Ishikawa (cell line): ENCODE data around the gene CLNK.

ENCODE experiments used
- CEBPB ChIP-seq: IDR thresholded peaks from 2 replicates; pipeline ENCODE4 v1.6.1; 2012
- CREB1 ChIP-seq: IDR thresholded peaks from 2 replicates; pipeline ENCODE4 v1.6.1; 2012; ENCODE audit warnings: low read depth
- EGR1 ChIP-seq: IDR thresholded peaks from 2 replicates; pipeline ENCODE4 v1.6.1; 2012
- EP300 ChIP-seq: IDR thresholded peaks from 2 replicates; pipeline ENCODE4 v1.6.1; 2012; ENCODE audit warnings: borderline replicate concordance
- FOXM1 ChIP-seq: IDR thresholded peaks from 2 replicates; pipeline ENCODE4 v1.6.1; 2012; ENCODE audit warnings: low read depth, borderline replicate concordance
- NFIC ChIP-seq: IDR thresholded peaks from 2 replicates; pipeline ENCODE4 v1.6.1; 2012
- RAD21 ChIP-seq: IDR thresholded peaks from 2 replicates; pipeline ENCODE4 v1.6.1; 2012; ENCODE audit warnings: low read depth
- TAF1 ChIP-seq: IDR thresholded peaks from 2 replicates; pipeline ENCODE4 v1.6.1; 2012; ENCODE audit warnings: low read depth, mild to moderate bottlenecking
- TCF12 ChIP-seq: IDR thresholded peaks from 2 replicates; pipeline ENCODE4 v1.6.1; 2012; ENCODE audit warnings: low read depth
- TEAD4 ChIP-seq: IDR thresholded peaks from 2 replicates; pipeline ENCODE4 v1.6.1; 2012
- YY1 ChIP-seq: IDR thresholded peaks from 2 replicates; pipeline ENCODE4 v1.6.1; 2012; ENCODE audit warnings: low read depth
- ZBTB7A ChIP-seq: IDR thresholded peaks from 2 replicates; pipeline ENCODE4 v1.6.1; 2012; ENCODE audit warnings: low read depth
- TF ChIP-seq, protein P1 (sequence below): IDR thresholded peaks from 2 replicates; pipeline ENCODE4 v1.6.1; 2012
- TF ChIP-seq, protein P2 (sequence below): IDR thresholded peaks from 2 replicates; pipeline ENCODE4 v1.6.1; 2012; ENCODE audit warnings: low read depth, mild to moderate bottlenecking
- TF ChIP-seq, protein P3 (sequence below): IDR thresholded peaks from 2 replicates; pipeline ENCODE4 v1.6.1; 2012

Gene CLNK

DNA sequence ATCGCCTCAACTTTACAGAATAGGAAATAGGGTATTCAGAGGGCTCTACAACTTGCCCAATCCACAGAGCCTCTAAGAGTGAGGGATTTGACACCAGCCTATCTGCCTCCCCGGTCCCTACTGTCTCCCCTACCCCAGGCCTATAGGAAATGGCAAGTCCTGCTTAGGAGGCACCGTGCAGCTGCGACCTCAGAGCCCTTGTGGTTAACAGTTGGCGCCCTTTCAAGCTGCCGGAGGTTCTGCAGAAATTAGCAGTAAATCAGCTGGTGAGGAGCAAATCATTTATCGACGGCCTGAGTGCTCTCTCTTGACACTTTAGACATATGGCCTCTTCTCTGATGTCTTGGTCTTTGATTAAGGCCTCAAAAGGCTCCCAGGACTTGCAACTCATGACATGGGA lies 96.9 kb downstream of the CLNK start:
- no peak for TF ChIP-seq CREB1
- TF ChIP-seq EP300, result no peak
- no peak for TF ChIP-seq NFIC
- no peak for TF ChIP-seq RAD21

DNA sequence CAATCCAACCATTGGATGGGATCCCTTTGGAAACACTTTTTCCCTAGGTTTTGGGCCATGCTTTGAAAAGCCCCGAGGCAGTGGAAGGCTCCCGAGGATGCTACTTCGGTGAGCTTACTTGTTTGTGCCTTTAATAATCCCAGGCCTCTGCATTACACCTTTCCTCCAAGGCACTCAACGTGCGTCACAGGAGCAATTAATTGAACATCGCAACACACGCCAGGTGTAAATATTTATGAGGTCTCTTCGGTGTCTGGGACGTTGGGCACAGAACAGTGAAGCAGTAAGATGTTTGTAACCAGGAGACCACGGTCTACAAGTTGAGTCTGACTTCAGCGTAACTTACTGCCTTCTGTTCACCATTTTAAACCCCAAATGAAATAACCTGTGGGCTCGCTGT lies 97.3 kb downstream of the CLNK start:
- no peak for TF ChIP-seq CREB1
- TF ChIP-seq CEBPB, result no peak
- TF ChIP-seq, protein P1, sequence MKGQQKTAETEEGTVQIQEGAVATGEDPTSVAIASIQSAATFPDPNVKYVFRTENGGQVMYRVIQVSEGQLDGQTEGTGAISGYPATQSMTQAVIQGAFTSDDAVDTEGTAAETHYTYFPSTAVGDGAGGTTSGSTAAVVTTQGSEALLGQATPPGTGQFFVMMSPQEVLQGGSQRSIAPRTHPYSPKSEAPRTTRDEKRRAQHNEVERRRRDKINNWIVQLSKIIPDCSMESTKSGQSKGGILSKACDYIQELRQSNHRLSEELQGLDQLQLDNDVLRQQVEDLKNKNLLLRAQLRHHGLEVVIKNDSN, result no peak
- no peak for TF ChIP-seq EGR1
- TF ChIP-seq YY1, result no peak
- TF ChIP-seq TCF12, result no peak
- TF ChIP-seq, protein P2, sequence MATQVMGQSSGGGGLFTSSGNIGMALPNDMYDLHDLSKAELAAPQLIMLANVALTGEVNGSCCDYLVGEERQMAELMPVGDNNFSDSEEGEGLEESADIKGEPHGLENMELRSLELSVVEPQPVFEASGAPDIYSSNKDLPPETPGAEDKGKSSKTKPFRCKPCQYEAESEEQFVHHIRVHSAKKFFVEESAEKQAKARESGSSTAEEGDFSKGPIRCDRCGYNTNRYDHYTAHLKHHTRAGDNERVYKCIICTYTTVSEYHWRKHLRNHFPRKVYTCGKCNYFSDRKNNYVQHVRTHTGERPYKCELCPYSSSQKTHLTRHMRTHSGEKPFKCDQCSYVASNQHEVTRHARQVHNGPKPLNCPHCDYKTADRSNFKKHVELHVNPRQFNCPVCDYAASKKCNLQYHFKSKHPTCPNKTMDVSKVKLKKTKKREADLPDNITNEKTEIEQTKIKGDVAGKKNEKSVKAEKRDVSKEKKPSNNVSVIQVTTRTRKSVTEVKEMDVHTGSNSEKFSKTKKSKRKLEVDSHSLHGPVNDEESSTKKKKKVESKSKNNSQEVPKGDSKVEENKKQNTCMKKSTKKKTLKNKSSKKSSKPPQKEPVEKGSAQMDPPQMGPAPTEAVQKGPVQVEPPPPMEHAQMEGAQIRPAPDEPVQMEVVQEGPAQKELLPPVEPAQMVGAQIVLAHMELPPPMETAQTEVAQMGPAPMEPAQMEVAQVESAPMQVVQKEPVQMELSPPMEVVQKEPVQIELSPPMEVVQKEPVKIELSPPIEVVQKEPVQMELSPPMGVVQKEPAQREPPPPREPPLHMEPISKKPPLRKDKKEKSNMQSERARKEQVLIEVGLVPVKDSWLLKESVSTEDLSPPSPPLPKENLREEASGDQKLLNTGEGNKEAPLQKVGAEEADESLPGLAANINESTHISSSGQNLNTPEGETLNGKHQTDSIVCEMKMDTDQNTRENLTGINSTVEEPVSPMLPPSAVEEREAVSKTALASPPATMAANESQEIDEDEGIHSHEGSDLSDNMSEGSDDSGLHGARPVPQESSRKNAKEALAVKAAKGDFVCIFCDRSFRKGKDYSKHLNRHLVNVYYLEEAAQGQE, result no peak
- TF ChIP-seq NFIC, result no peak
- no peak for TF ChIP-seq TAF1
- no peak for TF ChIP-seq RAD21
- no peak for TF ChIP-seq FOXM1
- no peak for TF ChIP-seq EP300
- TF ChIP-seq TEAD4, result no peak
- no peak for TF ChIP-seq ZBTB7A
- TF ChIP-seq, protein P3, sequence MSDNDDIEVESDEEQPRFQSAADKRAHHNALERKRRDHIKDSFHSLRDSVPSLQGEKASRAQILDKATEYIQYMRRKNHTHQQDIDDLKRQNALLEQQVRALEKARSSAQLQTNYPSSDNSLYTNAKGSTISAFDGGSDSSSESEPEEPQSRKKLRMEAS, result no peak

DNA sequence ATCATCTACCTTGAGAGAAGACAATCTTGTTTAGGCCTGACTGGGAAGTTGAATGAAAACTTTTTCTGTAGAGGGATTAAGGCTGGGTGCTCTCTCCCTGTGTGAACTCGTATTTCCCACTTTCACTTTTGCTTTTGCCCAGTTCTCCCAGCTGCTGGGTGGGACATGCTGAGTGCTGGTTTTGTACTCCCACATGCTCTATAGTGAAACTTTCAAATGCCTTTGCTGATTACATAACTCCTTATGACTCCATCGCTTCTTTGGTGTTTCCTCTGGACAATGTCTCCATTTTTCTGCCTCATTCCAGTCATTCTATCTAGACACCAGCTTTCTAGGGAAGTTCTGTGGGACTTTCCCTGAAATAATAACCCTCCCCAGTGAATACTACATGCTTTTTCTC lies 100.5 kb downstream of the CLNK start:
- TF ChIP-seq, protein P3, result no peak
- TF ChIP-seq NFIC, result no peak
- no peak for TF ChIP-seq FOXM1
- no peak for TF ChIP-seq ZBTB7A
- TF ChIP-seq TAF1, result no peak
- no peak for TF ChIP-seq EP300
- TF ChIP-seq EGR1, result no peak
- TF ChIP-seq TEAD4, result no peak
- TF ChIP-seq, protein P2, result no peak
- TF ChIP-seq, protein P1, result no peak
- TF ChIP-seq CEBPB, result no peak
- no peak for TF ChIP-seq CREB1
- TF ChIP-seq RAD21, result no peak

DNA sequence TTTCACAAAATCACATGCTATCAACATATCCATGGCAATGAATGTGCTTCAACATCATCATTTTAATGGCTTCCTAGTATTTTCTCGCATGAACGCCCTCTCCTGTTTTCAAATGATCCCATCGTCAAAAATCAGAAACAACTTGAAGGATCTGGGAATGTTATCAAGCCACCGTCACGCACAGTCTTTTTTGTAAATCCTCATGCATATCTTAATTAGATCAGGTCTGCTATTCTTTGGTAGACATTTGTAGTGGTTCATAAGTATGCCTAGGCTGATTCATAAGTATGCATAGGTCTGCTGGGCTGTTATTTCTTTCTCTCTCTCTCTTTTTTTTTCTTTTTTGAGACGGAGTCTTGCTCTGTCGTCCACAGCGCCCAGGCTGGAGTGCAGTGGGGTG lies 101.6 kb downstream of the CLNK start:
- TF ChIP-seq, protein P1, result no peak
- TF ChIP-seq CEBPB (no peak), YY1 (no peak), TEAD4 (no peak), EGR1 (no peak), CREB1 (no peak), ZBTB7A (no peak), RAD21 (no peak), EP300 (no peak), FOXM1 (no peak), NFIC (no peak), TAF1 (no peak), TCF12 (no peak)
- TF ChIP-seq, protein P2, result no peak
- TF ChIP-seq, protein P3, result no peak
